ENCODE measurements around the gene ACP3.

DNA sequence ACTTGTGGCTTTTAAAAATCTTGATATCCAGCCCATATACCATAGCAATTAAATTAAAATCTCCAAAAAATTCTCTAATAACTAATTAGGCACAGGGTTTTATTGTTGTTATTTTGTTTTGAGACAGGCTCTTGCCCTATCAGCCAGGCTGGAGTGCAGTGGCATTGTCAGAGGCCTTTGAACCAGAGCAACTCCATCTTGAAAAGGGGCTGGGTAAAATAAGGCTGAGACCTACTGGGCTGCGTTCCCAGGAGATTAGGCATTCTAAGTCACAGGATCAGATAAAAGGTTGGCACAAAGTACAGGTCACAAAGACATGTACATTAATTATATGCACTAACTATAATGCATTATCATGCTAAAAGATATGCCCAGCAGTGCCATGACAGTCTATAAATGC, 31.2 kb upstream of the ACP3 start:
- TF ChIP-seq, protein P1, sequence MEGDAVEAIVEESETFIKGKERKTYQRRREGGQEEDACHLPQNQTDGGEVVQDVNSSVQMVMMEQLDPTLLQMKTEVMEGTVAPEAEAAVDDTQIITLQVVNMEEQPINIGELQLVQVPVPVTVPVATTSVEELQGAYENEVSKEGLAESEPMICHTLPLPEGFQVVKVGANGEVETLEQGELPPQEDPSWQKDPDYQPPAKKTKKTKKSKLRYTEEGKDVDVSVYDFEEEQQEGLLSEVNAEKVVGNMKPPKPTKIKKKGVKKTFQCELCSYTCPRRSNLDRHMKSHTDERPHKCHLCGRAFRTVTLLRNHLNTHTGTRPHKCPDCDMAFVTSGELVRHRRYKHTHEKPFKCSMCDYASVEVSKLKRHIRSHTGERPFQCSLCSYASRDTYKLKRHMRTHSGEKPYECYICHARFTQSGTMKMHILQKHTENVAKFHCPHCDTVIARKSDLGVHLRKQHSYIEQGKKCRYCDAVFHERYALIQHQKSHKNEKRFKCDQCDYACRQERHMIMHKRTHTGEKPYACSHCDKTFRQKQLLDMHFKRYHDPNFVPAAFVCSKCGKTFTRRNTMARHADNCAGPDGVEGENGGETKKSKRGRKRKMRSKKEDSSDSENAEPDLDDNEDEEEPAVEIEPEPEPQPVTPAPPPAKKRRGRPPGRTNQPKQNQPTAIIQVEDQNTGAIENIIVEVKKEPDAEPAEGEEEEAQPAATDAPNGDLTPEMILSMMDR (IDR thresholded peaks at IDR 0.05; ENCODE audit: low read length): no peak
- no peak for TF ChIP-seq EZH2 (IDR thresholded peaks at IDR 0.05; ENCODE audit: borderline replicate concordance, low read length)
